PC-3 (cell line): ENCODE results near the gene SLC1A2.

ENCODE experiments used
- CTCF ChIP-seq: fragments of 300-600 bp; sonication (generic); conservative IDR thresholded peaks from 2 replicates; pipeline ENCODE4 v1.5.1; 2017; ENCODE audit warnings: antibody characterized with exemption, low read depth, mild to moderate bottlenecking, low read length
- EZH2 ChIP-seq: fragments of 300-600 bp; sonication (generic); IDR thresholded peaks from one replicate; pipeline ENCODE4 v1.6.1; 2017; ENCODE audit warnings: antibody characterized with exemption, mild to moderate bottlenecking, low read length; ENCODE audit not compliant: unreplicated experiment
- EZH2phosphoT487 ChIP-seq: fragments of 300-600 bp; sonication (generic); IDR thresholded peaks from 2 replicates; pipeline ENCODE4 v1.6.1; 2018; ENCODE audit warnings: mild to moderate bottlenecking, antibody characterized with exemption, low read length, borderline replicate concordance

GRCh38 chr11:35336726-35337125 is 82.6 kb downstream of the SLC1A2 start:
- TF ChIP-seq CTCF (no peak), EZH2 (no peak), EZH2phosphoT487 (no peak)
